HG02642 (cell line): Measurements from ENCODE around the gene BEGAIN.

Experiments
- ATAC-seq: cut with Tn5 transposase; IDR thresholded peaks from one replicate; pipeline ENCODE4 v1.9.1; 2021; ENCODE audit warnings: mild to moderate bottlenecking; ENCODE audit not compliant: unreplicated experiment, poor library complexity

Gene BEGAIN

DNA sequence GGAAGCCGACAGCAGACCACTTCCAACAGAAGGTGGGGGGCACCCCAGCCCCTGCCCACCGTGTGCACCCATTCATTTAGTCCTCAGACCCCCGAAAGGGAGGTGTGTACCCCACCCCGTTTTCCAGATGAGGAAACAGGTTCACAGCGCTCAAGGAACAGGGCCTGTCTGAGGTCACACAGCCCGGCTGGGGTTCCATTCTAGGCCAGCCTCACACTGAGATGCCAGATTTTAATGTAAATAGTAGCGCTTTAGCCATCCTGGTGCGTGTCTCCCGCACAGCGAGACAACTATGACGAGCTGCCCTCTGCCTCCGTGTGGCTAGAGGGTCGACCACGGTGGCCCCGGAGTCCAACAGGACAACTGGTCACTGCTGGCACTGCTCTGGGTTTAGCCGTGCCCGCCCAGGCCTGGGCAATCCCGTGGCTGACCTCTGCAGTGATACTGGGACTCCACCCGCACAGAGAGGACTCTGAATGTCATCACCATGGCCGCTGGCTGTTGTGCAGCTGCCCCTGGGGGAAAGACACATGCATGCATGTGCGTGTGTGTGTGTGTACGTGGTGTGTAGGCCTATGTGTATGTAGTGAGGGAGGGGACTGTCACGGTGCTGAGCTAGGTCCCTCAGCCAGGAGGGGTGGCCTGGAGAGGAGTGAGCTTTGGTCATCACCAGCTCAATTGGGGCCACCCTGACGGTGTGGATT lies 31.6 kb downstream of the BEGAIN start:
- no peak for ATAC-seq

DNA sequence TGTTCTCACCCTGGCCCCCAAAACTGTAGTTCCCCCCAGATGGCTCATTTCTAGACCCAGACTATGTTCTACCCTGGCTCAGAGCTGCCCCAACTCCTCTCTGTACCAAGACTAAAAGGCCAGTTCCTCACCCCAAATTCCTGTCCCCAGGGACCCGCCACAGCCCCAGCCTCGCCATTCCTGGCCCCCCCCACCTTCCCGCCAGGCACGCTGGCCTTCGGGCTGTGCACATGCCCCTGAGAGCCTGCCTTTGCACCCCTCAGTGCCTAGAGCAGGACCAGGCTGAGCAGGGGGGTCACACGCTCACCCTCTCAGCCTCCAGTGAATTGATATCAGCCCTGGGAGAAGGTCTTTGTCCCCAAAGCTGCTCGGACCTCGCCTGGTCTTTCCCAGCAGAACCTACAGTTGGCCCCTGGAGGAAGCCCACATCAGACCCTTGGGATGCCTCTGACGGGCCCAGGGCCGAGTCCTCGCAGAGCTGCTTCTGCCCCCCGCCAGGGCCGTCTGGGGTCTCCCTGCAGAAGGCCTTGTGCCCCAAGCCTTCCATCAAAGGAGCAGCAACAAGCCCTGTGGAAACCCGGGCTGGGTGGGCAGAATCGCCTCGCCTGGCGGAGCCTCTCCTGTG lies 32.4 kb downstream of the BEGAIN start:
- no peak for ATAC-seq

DNA sequence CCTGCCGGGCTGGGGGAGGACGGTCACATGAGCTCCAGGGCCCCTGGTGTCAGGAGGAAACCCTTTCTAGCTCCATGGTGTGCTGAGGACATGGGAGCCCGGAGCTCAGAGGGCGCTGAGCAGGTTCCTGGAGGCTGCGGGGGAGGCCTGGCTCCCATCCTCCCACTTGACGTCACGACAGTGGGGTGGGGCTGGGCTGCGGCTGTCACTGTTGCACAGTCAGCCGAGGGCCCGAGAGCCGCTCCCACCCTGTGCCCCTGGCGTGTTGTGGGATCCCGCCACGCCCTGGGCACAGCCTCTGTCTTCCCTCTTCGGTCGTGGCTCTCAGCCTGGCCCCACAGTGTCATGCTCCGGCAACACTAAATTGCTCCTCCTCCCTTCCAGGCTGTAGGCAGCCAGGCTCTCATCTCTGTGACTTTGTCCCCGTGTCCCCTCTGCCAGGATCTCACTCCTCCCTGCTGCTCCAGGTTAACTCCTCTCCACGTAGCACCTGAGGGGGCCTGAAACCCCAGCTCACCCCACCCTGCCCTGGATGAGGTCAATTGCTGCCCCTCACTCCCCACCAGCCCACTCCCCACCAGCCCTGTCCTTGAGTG lies 33.0 kb downstream of the BEGAIN start:
- no peak for ATAC-seq

DNA sequence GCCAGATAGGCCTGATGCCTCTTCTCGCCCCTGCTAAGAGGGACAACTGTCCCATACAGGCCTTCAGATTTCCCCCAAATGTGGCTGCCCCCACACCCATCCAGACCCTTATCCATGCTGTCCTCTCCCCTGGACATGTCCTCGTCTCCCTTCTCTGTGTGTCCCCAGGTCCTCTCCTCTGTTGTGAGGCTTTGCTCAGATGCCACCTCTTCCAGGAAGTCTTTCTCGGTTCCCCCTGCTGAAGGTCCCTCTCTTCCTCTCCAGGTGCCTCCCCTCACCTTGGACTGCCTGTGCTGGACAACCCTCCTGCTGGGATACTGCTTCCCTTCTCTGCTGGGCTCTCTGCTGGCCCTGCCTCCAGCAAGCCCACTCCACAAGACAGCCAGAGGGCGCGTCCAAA lies 33.7 kb downstream of the BEGAIN start:
- no peak for ATAC-seq

DNA sequence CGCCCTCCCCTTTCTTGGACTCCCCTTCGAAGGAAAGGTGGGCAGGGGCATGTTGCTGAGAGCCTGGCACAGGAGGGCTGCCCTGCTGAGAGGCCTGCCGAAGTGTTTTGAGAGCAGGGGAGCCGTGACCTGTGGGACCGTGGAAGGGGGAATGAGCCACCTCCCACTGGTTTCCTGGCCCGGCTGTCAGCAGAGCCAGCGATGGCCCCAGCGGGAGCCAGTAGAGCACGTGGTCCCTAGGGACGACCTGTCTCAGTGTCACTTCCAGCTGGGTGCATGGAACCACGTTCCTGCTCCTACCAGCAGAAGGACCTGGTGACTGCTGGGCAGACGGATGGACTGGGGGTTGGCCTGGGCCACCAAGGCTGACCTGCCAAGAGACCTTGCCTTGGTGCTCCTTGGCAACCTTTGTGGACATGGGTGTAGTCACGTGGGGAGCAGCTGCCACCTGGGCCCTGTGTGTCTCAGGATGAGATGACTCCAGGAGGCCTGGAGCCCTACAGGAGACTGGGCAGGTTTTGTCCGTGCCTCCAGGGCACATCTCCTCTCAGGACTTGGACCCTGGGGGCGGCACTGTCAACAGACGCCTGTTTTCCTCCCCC lies 34.6 kb downstream of the BEGAIN start:
- no peak for ATAC-seq

DNA sequence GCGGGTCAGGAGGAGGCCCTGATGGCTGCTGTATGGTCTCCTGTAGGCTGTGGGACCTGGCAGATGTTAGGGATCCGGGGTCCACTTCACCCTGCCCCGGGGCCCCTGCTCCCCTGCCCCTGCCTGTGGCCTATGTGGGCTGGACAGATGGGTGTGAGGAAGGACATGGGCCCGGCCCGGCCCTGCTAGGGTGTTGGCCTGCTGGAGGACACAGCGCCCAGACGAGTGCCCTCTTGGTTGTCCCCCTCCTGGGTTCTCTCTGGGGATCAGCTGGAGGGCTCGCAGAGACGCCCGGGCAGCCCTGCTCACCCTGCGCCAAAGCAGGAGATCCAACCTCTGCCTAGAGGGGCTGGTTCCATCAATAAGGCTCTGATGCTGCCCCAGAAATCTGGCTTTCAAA lies 36.2 kb downstream of the BEGAIN start:
- no peak for ATAC-seq

DNA sequence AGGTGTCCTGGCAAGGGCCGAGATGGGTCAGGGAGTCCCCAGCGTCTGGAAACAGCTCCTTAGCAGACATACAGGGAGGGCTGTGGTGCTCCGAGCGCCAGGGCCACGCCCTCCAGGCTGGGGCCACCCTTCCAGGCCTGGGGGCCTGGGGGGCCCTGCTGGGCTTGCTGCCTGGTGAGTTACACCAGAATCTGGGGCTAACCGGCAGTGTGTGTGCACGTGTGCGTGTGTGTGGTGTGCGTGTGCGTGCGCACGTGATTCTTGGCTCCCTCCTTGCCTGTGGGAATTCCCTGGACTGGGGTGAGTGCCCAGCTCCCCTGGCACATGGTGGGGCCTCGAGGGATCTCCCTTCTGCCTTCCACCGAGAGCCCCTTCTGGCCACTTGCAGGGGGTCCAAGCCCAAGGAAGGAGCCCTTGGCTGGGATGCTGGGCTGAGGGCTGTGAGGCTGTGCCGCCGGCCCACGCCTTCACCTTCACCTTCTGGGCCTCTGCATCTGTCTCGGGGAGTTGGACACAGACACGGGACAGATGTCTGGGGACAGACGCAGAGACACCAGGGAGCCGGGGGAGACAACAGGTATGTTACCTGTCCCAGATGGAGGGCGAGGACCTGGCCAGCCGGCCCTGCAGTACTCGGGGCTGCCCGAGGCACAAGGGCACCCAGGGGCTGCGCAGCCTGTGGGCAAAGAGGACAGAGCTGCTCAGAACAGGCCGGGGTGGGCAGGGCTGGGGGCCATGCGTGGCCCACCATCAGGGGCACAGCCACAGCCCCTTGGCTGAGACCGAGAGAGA lies 37.2 kb downstream of the BEGAIN start:
- no peak for ATAC-seq

DNA sequence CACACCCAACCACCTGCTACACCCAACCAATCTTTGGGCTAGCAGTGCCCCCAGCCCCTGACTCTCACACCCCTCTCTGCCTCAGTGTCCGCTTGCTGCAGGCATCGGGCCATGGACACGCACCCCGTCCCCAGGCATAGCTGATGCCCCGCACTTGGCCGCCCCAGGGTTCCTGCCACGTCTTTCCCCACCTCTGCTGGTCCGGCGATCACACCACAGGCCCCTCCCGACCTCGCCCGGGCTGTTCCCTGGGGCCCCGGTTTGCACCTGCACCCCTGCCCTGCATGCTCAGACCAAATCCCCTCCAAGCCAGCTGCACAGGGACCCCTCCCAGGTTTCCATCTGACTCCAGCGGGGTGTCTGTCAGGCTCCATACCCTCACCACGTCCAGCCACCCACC lies 38.3 kb downstream of the BEGAIN start:
- no peak for ATAC-seq

DNA sequence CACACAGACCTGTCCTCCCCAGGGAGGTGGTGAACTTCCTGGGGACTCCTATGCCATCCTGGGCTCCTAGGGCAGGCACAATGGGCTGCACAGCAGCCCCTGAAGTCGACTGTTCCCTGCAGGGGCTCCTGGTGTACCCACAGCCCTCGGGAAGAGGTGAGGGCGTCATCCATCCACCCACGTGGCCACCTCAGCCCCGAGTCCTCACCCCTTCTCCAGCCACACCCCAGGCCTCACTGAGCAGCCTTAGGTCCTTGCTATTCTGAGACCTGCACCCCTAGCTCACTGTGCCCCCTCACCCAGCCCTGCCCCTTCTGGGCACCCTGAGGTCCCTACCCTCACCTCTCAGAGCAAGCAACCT lies 38.9 kb downstream of the BEGAIN start:
- no peak for ATAC-seq

DNA sequence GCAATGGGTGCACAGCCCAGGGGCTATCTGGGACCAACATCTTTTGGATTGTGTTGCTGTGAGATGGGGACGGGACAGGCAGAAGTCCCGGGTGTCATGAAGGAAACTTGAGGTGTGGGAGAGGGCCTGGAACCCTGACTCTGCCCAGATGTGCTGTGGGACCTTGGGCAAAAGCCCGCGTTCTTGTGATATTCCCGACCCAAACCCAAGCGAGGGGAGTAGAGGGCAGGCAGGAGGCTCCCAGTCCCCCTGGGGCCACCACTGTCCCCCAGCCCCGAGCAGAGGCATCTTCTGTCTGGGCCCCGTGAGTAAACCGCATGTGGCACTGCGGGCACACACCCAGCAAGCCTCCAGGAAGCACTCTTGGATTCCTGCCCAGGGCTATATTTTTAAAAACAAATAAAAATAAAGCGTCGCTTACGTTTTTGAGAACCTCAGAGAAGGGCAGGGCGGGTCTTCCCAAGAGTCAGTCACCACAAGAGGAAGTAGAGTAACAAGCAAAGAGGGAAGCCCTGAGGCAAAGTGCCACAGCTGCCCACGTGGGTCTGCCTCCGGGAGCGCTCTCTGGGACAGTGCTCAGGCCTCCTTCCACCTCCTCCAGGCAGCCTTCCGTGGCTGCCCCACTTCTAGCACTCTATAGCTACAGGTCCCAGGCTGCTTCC lies 39.5 kb downstream of the BEGAIN start:
- no peak for ATAC-seq

DNA sequence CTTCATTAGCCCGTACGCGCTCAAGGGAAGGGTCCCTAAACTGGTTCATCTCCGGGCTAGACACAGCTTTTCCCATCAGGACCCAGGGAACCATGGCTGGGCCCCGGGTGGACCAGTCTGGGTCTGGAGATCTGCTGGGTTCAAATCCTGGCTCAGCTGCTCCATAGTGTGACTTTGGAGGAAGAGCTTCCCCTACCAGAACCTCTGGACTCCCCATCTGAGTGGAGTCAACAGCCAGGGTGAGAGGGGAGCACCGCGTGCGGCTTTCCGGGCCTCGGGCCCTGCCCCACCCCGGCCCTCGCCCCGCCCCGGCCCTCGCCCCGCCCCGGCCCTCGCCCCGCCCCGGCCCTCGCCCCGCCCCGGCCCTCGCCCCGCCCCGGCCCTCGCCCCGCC lies 41.2 kb downstream of the BEGAIN start:
- ATAC-seq, result no peak

DNA sequence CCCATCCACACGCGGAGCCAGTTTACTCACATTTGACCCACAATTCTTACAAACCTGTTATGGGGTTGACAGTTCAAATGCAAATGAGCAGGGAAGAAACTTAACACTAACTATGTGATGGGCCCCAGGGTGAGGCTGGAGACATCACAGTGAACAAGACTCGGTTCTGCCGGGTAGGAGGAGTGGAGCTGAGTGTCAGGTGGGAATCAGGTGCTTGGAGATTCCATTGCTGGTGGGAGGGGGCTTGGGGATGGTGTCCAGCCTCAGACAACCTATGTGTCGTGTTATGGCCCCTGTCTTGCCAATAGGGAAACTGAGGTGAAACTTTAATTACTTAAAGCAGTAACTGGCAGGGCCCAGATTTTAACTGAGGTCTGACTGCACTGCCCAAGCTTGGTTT lies 41.9 kb downstream of the BEGAIN start:
- ATAC-seq, result no peak

DNA sequence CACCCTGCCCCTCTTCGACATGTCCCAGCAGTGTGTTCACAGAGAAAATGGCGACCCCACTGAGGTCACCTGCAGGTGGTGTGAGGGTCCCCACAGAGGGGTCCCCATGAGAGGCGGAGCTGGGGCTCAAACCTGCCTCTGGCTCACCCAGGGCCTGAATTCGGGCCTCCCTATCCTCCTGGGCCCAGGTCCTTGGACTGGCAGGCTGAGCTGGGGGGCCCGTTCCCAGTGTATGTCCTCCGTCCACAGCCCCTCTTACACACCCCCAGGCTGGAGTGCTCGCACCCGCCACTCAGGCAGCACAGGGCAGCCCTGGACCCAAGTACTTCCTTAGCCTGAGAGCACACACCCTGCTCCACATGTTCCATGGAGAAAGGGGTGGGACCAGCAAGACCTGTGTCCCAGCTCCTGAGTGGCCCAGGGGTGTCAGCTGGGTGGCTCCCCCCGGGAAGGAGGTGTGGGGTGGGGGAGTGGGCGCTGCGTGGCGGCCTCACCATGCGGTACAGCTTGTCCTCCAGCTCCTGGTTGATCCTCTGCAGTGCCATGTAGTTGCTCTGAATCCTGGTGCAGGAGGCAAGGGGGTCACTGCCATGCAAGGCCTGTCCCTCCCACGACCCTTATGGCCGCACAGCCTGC lies 42.6 kb downstream of the BEGAIN start:
- no peak for ATAC-seq

DNA sequence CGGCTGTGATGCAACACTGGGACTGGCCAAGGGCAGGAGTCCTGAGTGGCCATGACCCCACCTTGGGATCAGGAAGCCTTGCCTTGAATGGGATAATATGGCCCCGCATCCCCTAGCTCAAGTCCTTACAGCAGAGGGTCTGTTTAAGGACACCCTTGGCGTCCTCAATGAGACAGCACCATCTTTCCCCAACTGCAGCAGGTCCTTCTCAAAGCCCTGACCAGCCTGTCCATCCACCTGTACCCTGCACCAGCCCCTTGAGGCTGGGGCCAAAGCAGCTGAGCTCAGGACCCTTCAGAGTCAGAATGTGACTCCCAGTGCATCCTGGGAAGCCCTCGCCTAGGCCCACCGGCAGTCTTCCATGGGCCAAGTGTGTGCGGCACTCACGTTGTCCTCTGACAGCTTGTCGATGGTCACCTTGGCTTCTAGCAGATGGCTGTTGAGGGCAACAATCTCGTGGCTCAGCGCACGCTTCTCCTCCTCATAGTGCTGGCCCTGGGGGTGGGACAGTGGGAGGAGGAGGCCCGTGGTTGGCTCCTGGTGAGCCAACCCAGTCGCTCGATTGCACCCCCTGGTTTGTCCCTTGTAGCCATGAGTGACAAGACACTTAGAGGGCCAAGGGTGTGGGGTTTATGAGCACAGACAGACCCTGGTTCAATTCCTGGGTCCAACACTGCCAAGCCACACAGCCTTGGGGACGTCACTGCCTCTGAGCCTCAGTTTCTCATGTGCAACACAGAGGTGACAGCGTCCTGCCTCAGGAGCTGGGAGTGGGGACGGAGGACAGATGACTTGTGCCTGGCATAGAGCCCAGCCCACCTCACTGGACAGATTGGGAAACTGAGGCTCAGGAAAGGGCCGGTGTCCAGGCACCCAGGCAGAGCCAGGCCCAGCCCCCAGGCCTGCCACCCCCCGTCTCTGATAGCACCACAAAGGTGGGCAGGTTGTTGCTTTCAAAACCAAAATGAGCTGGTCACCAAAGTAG lies 43.5 kb downstream of the BEGAIN start:
- no peak for ATAC-seq

DNA sequence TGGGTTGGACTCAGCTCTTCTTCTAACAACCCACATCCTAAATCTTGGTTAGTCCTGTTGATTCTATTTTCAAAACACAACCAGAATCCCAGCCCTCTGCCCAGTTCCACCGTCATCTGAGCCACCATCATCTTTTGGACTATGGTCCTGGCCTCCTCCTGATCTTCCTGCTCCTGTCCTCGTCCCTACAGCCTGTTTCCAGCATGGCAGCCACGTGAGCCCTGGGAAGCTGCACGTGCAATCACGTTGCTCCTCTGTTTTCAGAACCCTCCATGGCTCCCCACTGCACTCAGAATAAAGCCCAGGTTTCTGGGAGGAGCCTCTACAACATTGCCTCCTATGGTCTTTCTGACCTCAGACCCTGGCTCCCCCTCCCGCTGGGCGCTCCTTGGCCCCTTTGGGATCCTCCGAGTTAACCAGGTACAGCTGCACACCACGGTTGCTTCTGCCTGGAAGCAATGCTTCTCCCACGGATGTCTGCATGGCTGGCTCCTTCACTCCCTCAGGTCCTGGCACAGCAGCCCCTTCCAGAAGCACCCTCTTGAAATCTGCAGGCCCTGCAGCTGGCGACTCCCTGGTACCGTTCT lies 44.5 kb downstream of the BEGAIN start:
- no peak for ATAC-seq

DNA sequence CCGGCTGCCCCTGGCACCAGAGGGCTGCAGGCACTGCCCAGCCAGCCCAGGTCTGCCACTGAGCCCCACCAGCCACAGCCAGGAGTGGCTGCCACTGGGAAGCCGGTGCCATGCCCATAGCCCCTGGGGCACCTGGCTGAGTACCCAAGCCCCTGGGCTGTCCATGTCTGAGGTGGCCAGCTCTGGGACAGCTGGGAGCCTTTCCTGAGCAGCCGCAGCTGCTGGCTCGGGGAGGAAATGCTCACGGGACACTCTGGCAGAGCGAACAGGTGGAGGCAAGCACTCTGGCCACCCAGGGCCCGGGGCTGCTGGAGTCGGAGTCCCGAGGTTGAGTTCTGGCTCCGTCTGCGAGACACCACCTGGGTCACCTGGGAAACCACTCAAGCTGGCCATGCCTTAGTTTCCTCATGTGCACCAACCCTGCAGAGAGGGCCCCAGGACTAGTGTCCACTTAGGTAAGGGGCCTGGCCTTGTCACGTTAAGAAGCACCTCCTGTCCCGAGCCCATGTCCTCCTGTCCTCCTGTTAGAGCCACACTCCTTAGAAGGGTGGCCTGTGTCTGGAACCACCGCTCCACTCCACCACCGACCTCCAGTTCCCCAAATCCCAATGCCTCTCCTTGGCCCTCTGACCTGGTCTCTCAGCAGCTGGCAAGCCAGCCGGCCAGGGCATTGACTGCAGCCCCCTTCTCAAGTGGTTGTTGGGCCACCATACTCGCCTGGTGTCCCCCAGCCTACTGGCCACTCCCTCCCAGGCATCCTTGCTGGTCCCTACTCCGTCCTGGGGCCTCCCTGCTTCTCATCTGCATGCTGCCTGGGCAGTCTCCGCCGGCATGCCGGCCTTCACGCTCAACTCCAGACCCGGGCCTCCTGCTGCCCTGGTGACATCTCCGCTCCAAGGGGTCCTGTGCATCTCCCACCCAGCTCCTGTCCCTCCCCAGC lies 45.3 kb downstream of the BEGAIN start:
- ATAC-seq, result no peak

DNA sequence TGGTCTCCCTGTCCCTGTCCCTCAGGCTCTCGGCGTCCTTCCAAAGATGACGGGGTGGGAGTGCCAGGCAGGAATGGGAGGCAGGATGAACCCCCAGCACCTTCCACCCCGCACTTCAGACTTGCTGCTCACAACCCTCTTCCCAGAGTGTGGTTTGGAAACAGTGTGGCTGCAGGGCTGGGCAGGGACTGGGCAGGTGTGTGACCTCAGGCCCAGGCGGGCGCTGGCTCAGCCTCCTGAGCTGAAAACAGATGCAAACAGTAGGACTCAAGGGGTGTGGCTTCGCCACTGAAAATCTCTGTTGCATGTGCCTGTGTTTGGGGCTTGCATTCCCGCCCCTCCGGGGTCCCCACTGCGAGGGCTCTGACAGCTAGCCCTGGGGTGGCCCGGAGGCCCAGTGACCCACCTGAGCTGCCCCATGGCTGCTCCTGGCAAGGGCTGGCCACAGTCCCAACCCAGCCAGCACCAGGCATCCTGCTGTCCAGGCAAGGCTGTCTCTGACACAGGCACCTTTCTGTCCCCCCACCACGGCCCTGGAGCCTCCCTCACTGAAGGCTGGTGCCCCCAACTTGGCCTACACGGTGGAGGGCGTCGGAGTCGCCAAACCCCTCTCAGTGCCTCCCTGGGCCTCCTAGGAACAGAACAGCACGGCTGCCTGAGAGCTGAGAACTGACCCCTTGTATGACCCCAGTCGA lies 46.1 kb downstream of the BEGAIN start:
- ATAC-seq, result no peak
